Stomach (tissue), 9 donors: ENCODE results near the gene SGMS1. TPM values are rescaled to one million over a fixed set of nuclear protein-coding genes. Genes with fewer than 3 reads are reported as not detected.

Experiments
- DNase-seq, 2 donors: peaks; one replicate each; pipeline versions ENCODE4 v3.0.0 to v3.0.0-alpha.2; 2013 to 2019
- H3K27ac ChIP-seq, 5 donors: fragments of 200-600 bp in 4 of 5; sonication (generic) in 4 of 5; one replicate each; pipeline ENCODE4 v1.5.1; 2013 to 2019; ENCODE audit warnings: mild to moderate bottlenecking in 1 of 5, moderate library complexity in 1 of 5
- H3K27me3 ChIP-seq, 3 donors: fragments of 200-600 bp; sonication (generic); one replicate each; pipeline ENCODE4 v1.5.1; 2017 to 2019; ENCODE audit warnings: mixed run types in 1 of 3
- H3K36me3 ChIP-seq, 4 donors: fragments of 200-600 bp; sonication (generic); 1 replicate in 3 of 4; 2 replicates in 1 of 4; pipeline ENCODE4 v1.5.1; 2016 to 2019
- H3K4me1 ChIP-seq, 4 donors: fragments of 200-600 bp; sonication (generic); one replicate each; pipeline ENCODE4 v1.5.1; 2016 to 2019
- H3K4me3 ChIP-seq, 4 donors: fragments of 200-600 bp; sonication (generic) in 3 of 4; one replicate each; pipeline ENCODE4 v1.5.1; 2016 to 2019; ENCODE audit warnings: mild to moderate bottlenecking in 1 of 4
- H3K9me3 ChIP-seq, 4 donors: fragments of 200-600 bp; sonication (generic); one replicate each; pipeline ENCODE4 v1.5.1; 2016 to 2019
- CTCF ChIP-seq, 7 experiments: fragments of 450-650 bp in 4 of 7; fragments of 200-600 bp in 3 of 7; sonication (generic) in 3 of 7; IDR thresholded peaks; one replicate each; pipeline ENCODE4 v1.5.1; 2016 to 2019; ENCODE audit warnings: antibody characterized with exemption in 7 of 7, control low read depth in 2 of 7, mild to moderate bottlenecking in 1 of 7
- EP300 ChIP-seq: sonication (generic); formaldehyde crosslinking; IDR thresholded peaks from one replicate; pipeline ENCODE4 v1.6.1; 2017; ENCODE audit warnings: antibody characterized with exemption
- POLR2A ChIP-seq, 4 donors: fragments of 450-650 bp; IDR thresholded peaks; one replicate each; pipeline ENCODE4 v1.6.1; 2016; ENCODE audit warnings: antibody characterized with exemption in 4 of 4, control low read depth in 2 of 4, mild to moderate bottlenecking in 1 of 4, moderate library complexity in 1 of 4
- POLR2AphosphoS5 ChIP-seq, 3 donors: sonication (generic); formaldehyde crosslinking; IDR thresholded peaks; one replicate each; pipeline ENCODE4 v1.6.1; 2016; ENCODE audit warnings: antibody characterized with exemption in 3 of 3
- WGBS, 5 donors: extraction: QIAGEN DNeasy Blood & Tissue Kit in 3 of 5; methylation state at CpG; one replicate each; pipeline versions ENCODE4 v1.1.5 to v1.1.7; 2013 to 2018; 5-methylcytosine and 5-hydroxymethylcytosine counted together
- intact Hi-C: fragments of 100-400 bp; cut with DNase I; formaldehyde crosslinking; loops from one replicate; pipeline ENCODE4 v1.15.1; 2023; ENCODE audit warnings: low total_unique reads
- polyA plus RNA-seq, 3 donors: library from polyadenylated mRNA; stranded (reverse); fragments of 200-250 nt; gene quantifications; one replicate each; pipeline ENCODE4 v1.2.3, GENCODE V29; 2013
- total RNA-seq, 5 donors: library from RNA; depleted of rRNA; stranded (reverse); fragments of >200 nt; gene quantifications; one replicate each; pipeline versions ENCODE4 v1.1.0 to v1.2.3, GENCODE V29; 2014 to 2016
- donor health status: healthy with polysubstance abuse.
- donor health status: Bipolar disorder and iron deficiency.
- donor health status: healthy.

Gene SGMS1
- total and polyA plus RNA-seq, 8 donors = 6.2 to 229 (median 49.6) TPM

GRCh38 chr10:50295367-50295766 is 328.4 kb downstream of the SGMS1 start:
- TF ChIP-seq CTCF (IDR thresholded peaks at IDR 0.05) = no peak
- TF ChIP-seq POLR2A (IDR thresholded peaks at IDR 0.05) = no peak
- TF ChIP-seq EP300 = no peak
- no peak for TF ChIP-seq POLR2AphosphoS5 (IDR thresholded peaks at IDR 0.05)
- Histone ChIP-seq H3K9me3 (peaks cover 0 to 4% (median 0%) of the 10 kb centered on the region in 4 donors), H3K27ac (no peak overlapping the region), H3K27me3 (no peaks in the 10 kb centered on the region), H3K4me1 (no peaks in the 10 kb centered on the region), H3K36me3 (no peaks in the 10 kb centered on the region), H3K4me3 (no peak overlapping the region)
- no peak for DNase-seq
- WGBS, 5 donors = 46 to 96% (median 76%) methylated on average over 1 of the region's 1 CpG
- intact Hi-C loops = no loop called here

- Histone ChIP-seq H3K9me3 (peaks cover 0 to 4% (median 0%) of the 10 kb centered on the region in 4 donors), H3K27me3 (no peaks in the 10 kb centered on the region), H3K36me3 (no peaks in the 10 kb centered on the region), H3K4me1 (no peaks in the 10 kb centered on the region), H3K4me3 (no peak overlapping the region), H3K27ac (no peak overlapping the region)
- WGBS, 5 donors = 95 to 100% (median 100%) methylated on average over 1 of the region's 1 CpG
- DNase-seq = no peak
- intact Hi-C loops = no loop called here
- TF ChIP-seq POLR2A (IDR thresholded peaks at IDR 0.05) (no peak), POLR2AphosphoS5 (IDR thresholded peaks at IDR 0.05) (no peak), CTCF (IDR thresholded peaks at IDR 0.05) (no peak), EP300 (no peak)
These were observed 329.2 kb downstream of the SGMS1 start for GRCh38 chr10:50294582-50294981.

GRCh38 chr10:50293513-50294313 is 330.0 kb downstream of the SGMS1 start:
- H3K4me3 ChIP-seq = no peak overlapping the region
- no peaks in the 10 kb centered on the region for H3K36me3 ChIP-seq
- no peak overlapping the region for H3K27ac ChIP-seq
- intact Hi-C loops = no loop called here
- TF ChIP-seq CTCF (IDR thresholded peaks at IDR 0.05) (no peak), EP300 (no peak), POLR2AphosphoS5 (IDR thresholded peaks at IDR 0.05) (no peak), POLR2A (IDR thresholded peaks at IDR 0.05) (no peak)
- H3K27me3 ChIP-seq = no peaks in the 10 kb centered on the region
- peaks cover 0 to 4% (median 0%) of the 10 kb centered on the region in 4 donors for H3K9me3 ChIP-seq
- H3K4me1 ChIP-seq = no peaks in the 10 kb centered on the region
- WGBS, 5 donors = 77 to 89% (median 89%) methylated on average over 5 of the region's 5 CpGs
- DNase-seq = peak in 1 of 2 donors; percentile 11

GRCh38 chr10:50291261-50291850 is 332.4 kb downstream of the SGMS1 start:
- Histone ChIP-seq H3K36me3 (no peaks in the 10 kb centered on the region), H3K9me3 (no peaks in the 10 kb centered on the region), H3K27me3 (no peaks in the 10 kb centered on the region), H3K4me3 (no peak overlapping the region), H3K4me1 (peaks cover 0 to 10% (median 5%) of the 10 kb centered on the region in 4 donors), H3K27ac (no peak overlapping the region)
- no peak for TF ChIP-seq POLR2AphosphoS5 (IDR thresholded peaks at IDR 0.05)
- no peak for TF ChIP-seq EP300
- no peak for TF ChIP-seq POLR2A (IDR thresholded peaks at IDR 0.05)
- TF ChIP-seq CTCF (IDR thresholded peaks at IDR 0.05) = peak in 2 of 7 experiments; percentile 6 to 13
- 46 to 67% (median 61%) methylated on average over 1 of the region's 1 CpG for WGBS, 5 donors
- no peak for DNase-seq
- intact Hi-C loops = no loop called here
